Measurements from ENCODE around the gene SMIM22.
"Not testable (repeated sequence)": the region's sequence is repeated elsewhere in the genome, so short reads cannot be mapped to it uniquely, and the experiment has no call there.

SMIM22 gene

GRCh38 chr16:4769306-4769638, 25.9 kb upstream of the SMIM22 start:
- DNase-seq, result no peak

- DNase-seq, result no peak
These were observed 23.5 kb upstream of the SMIM22 start for GRCh38 chr16:4771646-4772045.

GRCh38 chr16:4772351-4772750, 22.8 kb upstream of the SMIM22 start:
- DNase-seq, result no peak

GRCh38 chr16:4775005-4775404, 20.2 kb upstream of the SMIM22 start:
- DNase-seq, result no peak

- DNase-seq, result no peak
These were observed 18.9 kb upstream of the SMIM22 start for GRCh38 chr16:4776141-4776705.

GRCh38 chr16:4777339-4778049, 17.7 kb upstream of the SMIM22 start:
- DNase-seq, result no peak

GRCh38 chr16:4778050-4778392, 17.1 kb upstream of the SMIM22 start:
- DNase-seq, result no peak

- DNase-seq, result no peak
These were observed 14.9 kb upstream of the SMIM22 start for GRCh38 chr16:4780235-4780634.

- no peak for DNase-seq
These were observed 11.8 kb upstream of the SMIM22 start for GRCh38 chr16:4783251-4783950.

- no peak for DNase-seq
These were observed 11.2 kb upstream of the SMIM22 start for GRCh38 chr16:4783951-4784336.

- not testable (repeated sequence) for DNase-seq
These were observed 10.7 kb upstream of the SMIM22 start for GRCh38 chr16:4784444-4784987.

- no peak for DNase-seq
These were observed 9.3 kb upstream of the SMIM22 start for GRCh38 chr16:4785758-4786433.

GRCh38 chr16:4787068-4787467, 8.1 kb upstream of the SMIM22 start:
- no peak for DNase-seq

GRCh38 chr16:4787627-4788482, 7.3 kb upstream of the SMIM22 start, which contains the start of gene SEPTIN12:
Gene SEPTIN12, minus strand, starts transcription at chr16:4788345. Its CDS starts 700 bp downstream, at chr16:4787645.
- no peak for DNase-seq

GRCh38 chr16:4788489-4788889, 6.7 kb upstream of the SMIM22 start:
- no peak for DNase-seq

- DNase-seq, result no peak
These were observed 6.3 kb upstream of the SMIM22 start for GRCh38 chr16:4788910-4789309.

- no peak for DNase-seq
These were observed 4.9 kb upstream of the SMIM22 start for GRCh38 chr16:4790261-4790660.

- DNase-seq, result no peak
These were observed 4.3 kb upstream of the SMIM22 start for GRCh38 chr16:4790871-4791270.

- no peak for DNase-seq
These were observed 2.1 kb upstream of the SMIM22 start for GRCh38 chr16:4792951-4793513.

- DNase-seq, result no peak
These were observed 831 bp downstream of the SMIM22 start for GRCh38 chr16:4795828-4796572.

GRCh38 chr16:4796982-4797804, 2.0 kb downstream of the SMIM22 start:
- DNase-seq, result no peak
